CD8-positive, alpha-beta memory T cell (primary cell): ENCODE results near the gene MISP. TPM values are rescaled to one million over a fixed set of nuclear protein-coding genes. Genes with fewer than 3 reads are reported as not detected.

Source experiments
- CTCF ChIA-PET: fragments of 350-600 bp; sonication (Branson Sonifier 250); formaldehyde crosslinking; loops from one replicate; lab custom pipeline; 2021; ENCODE audit warnings: antibody characterized with exemption; lab: Charles Lee
- POLR2A ChIA-PET: fragments of 350-600 bp; sonication (Branson Sonifier 250); formaldehyde crosslinking; loops from one replicate; lab custom pipeline; 2021; ENCODE audit warnings: antibody characterized with exemption; lab: Charles Lee
- DNase-seq, 5 donors: peaks; one replicate each; pipeline versions ENCODE4 v3.0.0 to v3.0.0-alpha.2; 2020 to 2022; ENCODE audit warnings: mixed read lengths in 1 of 5
- H3K27ac ChIP-seq: one replicate; pipeline ENCODE4 v1.7.0; 2013; ENCODE audit warnings: low read depth, mild to moderate bottlenecking, low read length, moderate library complexity
- H3K27me3 ChIP-seq: 2 replicates; pipeline ENCODE4 v1.7.0; 2013; ENCODE audit warnings: low read length, mild to moderate bottlenecking; ENCODE audit not compliant: insufficient read depth, poor library complexity, severe bottlenecking
- H3K36me3 ChIP-seq: 2 replicates; pipeline ENCODE4 v1.7.0; 2013; ENCODE audit warnings: mild to moderate bottlenecking, low read length, moderate library complexity; ENCODE audit not compliant: insufficient read depth
- H3K4me1 ChIP-seq: 2 replicates; pipeline ENCODE4 v1.7.0; 2013; ENCODE audit warnings: mild to moderate bottlenecking, low read length, moderate library complexity; ENCODE audit not compliant: insufficient read depth
- H3K4me3 ChIP-seq: 2 replicates; pipeline ENCODE4 v1.7.0; 2013; ENCODE audit warnings: mild to moderate bottlenecking, low read length
- H3K9me3 ChIP-seq: 2 replicates; pipeline ENCODE4 v1.7.0; 2013; ENCODE audit warnings: mild to moderate bottlenecking, low read length
- H3K27ac Mint-ChIP-seq, 8 donors: one replicate each; pipeline ENCODE4 v1.8.0; 2020 to 2021; ENCODE audit warnings: mixed read lengths in 8 of 8, mild to moderate bottlenecking in 6 of 8, inconsistent platforms in 3 of 8, moderate library complexity in 3 of 8
- H3K27me3 Mint-ChIP-seq, 2 donors: one replicate each; pipeline ENCODE4 v1.8.0; 2020 to 2021; ENCODE audit warnings: mixed read lengths in 2 of 2, mild to moderate bottlenecking in 1 of 2, moderate library complexity in 1 of 2
- H3K36me3 Mint-ChIP-seq, 3 donors: one replicate each; pipeline ENCODE4 v1.8.0; 2020 to 2021; ENCODE audit warnings: mixed read lengths in 3 of 3, inconsistent platforms in 1 of 3, mild to moderate bottlenecking in 1 of 3
- H3K4me1 Mint-ChIP-seq, 3 donors: one replicate each; pipeline ENCODE4 v1.8.0; 2020 to 2021; ENCODE audit warnings: mixed read lengths in 3 of 3, inconsistent platforms in 1 of 3, mild to moderate bottlenecking in 1 of 3
- H3K4me3 Mint-ChIP-seq, 7 donors: one replicate each; pipeline ENCODE4 v1.8.0; 2020 to 2021; ENCODE audit warnings: mixed read lengths in 7 of 7, mild to moderate bottlenecking in 6 of 7, moderate library complexity in 4 of 7, inconsistent platforms in 2 of 7
- H3K9me3 Mint-ChIP-seq, 5 donors: one replicate each; pipeline ENCODE4 v1.8.0; 2020 to 2022; ENCODE audit warnings: mixed read lengths in 5 of 5, mild to moderate bottlenecking in 3 of 5, moderate library complexity in 2 of 5, inconsistent platforms in 1 of 5
- polyA plus RNA-seq: library from polyadenylated mRNA; unstranded; fragments of 300-500 nt; fragmentation: Illumina TruSeq; gene quantifications from one replicate; pipeline ENCODE4 v1.2.3, GENCODE V29; 2021
- total RNA-seq, 2 experiments: library from RNA; stranded (reverse); gene quantifications; one replicate each; pipeline ENCODE4 v1.2.3, GENCODE V29; 2021

Gene MISP
- total and polyA plus RNA-seq, 3 experiments from 2014 or later = not detected

- H3K4me1 ChIP-seq = no peaks in the 10 kb centered on the region
- no peaks in the 10 kb centered on the region for H3K27me3 ChIP-seq
- H3K4me3 ChIP-seq = no peak overlapping the region
- H3K27ac ChIP-seq = no peak overlapping the region
- no peak for DNase-seq
- H3K36me3 Mint-ChIP-seq = no peaks in the 10 kb centered on the region
- H3K4me3 Mint-ChIP-seq = no peak overlapping the region
- ChIA-PET POLR2A (interaction anchor here (0.6 kb wide), 1 partner anchor 57 kb away, joined by 3 read pairs; no protein-coding TSS in a partner anchor), CTCF (no interaction called here)
- no peak overlapping the region for H3K27ac Mint-ChIP-seq
- H3K9me3 Mint-ChIP-seq = no peaks in the 10 kb centered on the region
- H3K4me1 Mint-ChIP-seq = no peaks in the 10 kb centered on the region
- no peaks in the 10 kb centered on the region for H3K9me3 ChIP-seq
- H3K36me3 ChIP-seq = no peaks in the 10 kb centered on the region
- H3K27me3 Mint-ChIP-seq = peaks cover 3 to 12% of the 10 kb centered on the region in 2 donors
These were observed 25.6 kb downstream of the MISP start for GRCh38 chr19:776549-776948.

- Mint-ChIP-seq H3K36me3 (no peaks in the 10 kb centered on the region), H3K4me1 (no peaks in the 10 kb centered on the region), H3K27ac (no peak overlapping the region), H3K27me3 (peaks cover 0 to 12% of the 10 kb centered on the region in 2 donors), H3K4me3 (no peak overlapping the region), H3K9me3 (no peaks in the 10 kb centered on the region)
- Histone ChIP-seq H3K4me3 (no peak overlapping the region), H3K27ac (no peak overlapping the region), H3K27me3 (no peaks in the 10 kb centered on the region), H3K9me3 (no peaks in the 10 kb centered on the region), H3K36me3 (no peaks in the 10 kb centered on the region), H3K4me1 (no peaks in the 10 kb centered on the region)
- DNase-seq = no peak
- ChIA-PET POLR2A (no interaction called here), CTCF (no interaction called here)
These were observed 28.2 kb downstream of the MISP start for GRCh38 chr19:778910-779653.

GRCh38 chr19:780935-781334 lies 30.0 kb downstream of the MISP start:
- no peak for DNase-seq
- ChIA-PET CTCF (interaction anchor here (1.0 kb wide), 1 partner anchor 10 kb away, joined by 3 read pairs; no protein-coding TSS in a partner anchor), POLR2A (no interaction called here)
- Mint-ChIP-seq H3K27me3 (peaks cover 0 to 10% of the 10 kb centered on the region in 2 donors), H3K4me1 (no peaks in the 10 kb centered on the region), H3K36me3 (no peaks in the 10 kb centered on the region), H3K9me3 (no peaks in the 10 kb centered on the region), H3K27ac (no peak overlapping the region), H3K4me3 (no peak overlapping the region)
- Histone ChIP-seq H3K27me3 (no peaks in the 10 kb centered on the region), H3K4me1 (no peaks in the 10 kb centered on the region), H3K9me3 (no peaks in the 10 kb centered on the region), H3K4me3 (no peak overlapping the region), H3K27ac (no peak overlapping the region), H3K36me3 (no peaks in the 10 kb centered on the region)

- no peak for DNase-seq
- no peak overlapping the region for H3K4me3 Mint-ChIP-seq
- no peaks in the 10 kb centered on the region for H3K36me3 Mint-ChIP-seq
- H3K9me3 Mint-ChIP-seq = no peaks in the 10 kb centered on the region
- Histone ChIP-seq H3K4me1 (no peaks in the 10 kb centered on the region), H3K27ac (no peak overlapping the region), H3K9me3 (no peaks in the 10 kb centered on the region), H3K27me3 (no peaks in the 10 kb centered on the region), H3K36me3 (no peaks in the 10 kb centered on the region), H3K4me3 (no peak overlapping the region)
- CTCF ChIA-PET = no interaction called here
- no peak overlapping the region for H3K27ac Mint-ChIP-seq
- H3K4me1 Mint-ChIP-seq = no peaks in the 10 kb centered on the region
- H3K27me3 Mint-ChIP-seq = peaks cover 0 to 6% of the 10 kb centered on the region in 2 donors
- POLR2A ChIA-PET = no interaction called here
These were observed 30.9 kb downstream of the MISP start for GRCh38 chr19:781800-782184.

GRCh38 chr19:782185-782877 lies 31.4 kb downstream of the MISP start:
- Mint-ChIP-seq H3K27ac (no peak overlapping the region), H3K4me1 (no peaks in the 10 kb centered on the region), H3K4me3 (no peak overlapping the region), H3K27me3 (peaks cover 0 to 6% of the 10 kb centered on the region in 2 donors), H3K36me3 (no peaks in the 10 kb centered on the region), H3K9me3 (no peaks in the 10 kb centered on the region)
- CTCF ChIA-PET = no interaction called here
- no peak for DNase-seq
- no peak overlapping the region for H3K4me3 ChIP-seq
- no peaks in the 10 kb centered on the region for H3K9me3 ChIP-seq
- no peaks in the 10 kb centered on the region for H3K27me3 ChIP-seq
- POLR2A ChIA-PET = no interaction called here
- no peaks in the 10 kb centered on the region for H3K36me3 ChIP-seq
- no peaks in the 10 kb centered on the region for H3K4me1 ChIP-seq
- no peak overlapping the region for H3K27ac ChIP-seq

- H3K4me3 ChIP-seq = no peak overlapping the region
- no peaks in the 10 kb centered on the region for H3K36me3 ChIP-seq
- no peaks in the 10 kb centered on the region for H3K9me3 ChIP-seq
- H3K4me1 Mint-ChIP-seq = no peaks in the 10 kb centered on the region
- H3K4me3 Mint-ChIP-seq = no peak overlapping the region
- H3K9me3 Mint-ChIP-seq = no peaks in the 10 kb centered on the region
- ChIA-PET CTCF (interaction anchor here (0.6 kb wide), 1 partner anchor 82 kb away, joined by 3 read pairs; no protein-coding TSS in a partner anchor), POLR2A (no interaction called here)
- no peaks in the 10 kb centered on the region for H3K36me3 Mint-ChIP-seq
- no peak for DNase-seq
- H3K27me3 ChIP-seq = no peaks in the 10 kb centered on the region
- no peak overlapping the region for H3K27ac Mint-ChIP-seq
- H3K4me1 ChIP-seq = no peaks in the 10 kb centered on the region
- H3K27ac ChIP-seq = no peak overlapping the region
- peaks cover 0 to 6% of the 10 kb centered on the region in 2 donors for H3K27me3 Mint-ChIP-seq
These were observed 32.2 kb downstream of the MISP start for GRCh38 chr19:782878-783668.

- Histone ChIP-seq H3K27ac (no peak overlapping the region), H3K27me3 (no peaks in the 10 kb centered on the region), H3K4me1 (no peaks in the 10 kb centered on the region), H3K36me3 (no peaks in the 10 kb centered on the region), H3K9me3 (no peaks in the 10 kb centered on the region), H3K4me3 (no peak overlapping the region)
- no peak for DNase-seq
- Mint-ChIP-seq H3K4me3 (no peak overlapping the region), H3K27me3 (peaks cover 0 to 9% of the 10 kb centered on the region in 2 donors), H3K4me1 (peaks cover 0 to 1% (median 0%) of the 10 kb centered on the region in 3 donors), H3K27ac (no peak overlapping the region), H3K9me3 (no peaks in the 10 kb centered on the region), H3K36me3 (no peaks in the 10 kb centered on the region)
- ChIA-PET POLR2A (interaction anchor here (0.7 kb wide), 1 partner anchor 8 kb away, joined by 3 read pairs; no protein-coding TSS in a partner anchor), CTCF (no interaction called here)
These were observed 33.6 kb downstream of the MISP start for GRCh38 chr19:784541-784940.

GRCh38 chr19:787536-787935 lies 36.6 kb downstream of the MISP start:
- H3K27ac Mint-ChIP-seq = no peak overlapping the region

More at GRCh38 chr19:787536-787935, 36.6 kb downstream of the MISP start:
- Mint-ChIP-seq H3K36me3 (no peaks in the 10 kb centered on the region), H3K4me1 (peaks cover 0 to 1% (median 0%) of the 10 kb centered on the region in 3 donors), H3K9me3 (no peaks in the 10 kb centered on the region), H3K4me3 (no peak overlapping the region), H3K27me3 (peaks cover 3 to 4% of the 10 kb centered on the region in 2 donors)
- CTCF ChIA-PET = no interaction called here
- no peak overlapping the region for H3K27ac ChIP-seq
- H3K4me1 ChIP-seq = no peaks in the 10 kb centered on the region
- no peaks in the 10 kb centered on the region for H3K9me3 ChIP-seq
- no peaks in the 10 kb centered on the region for H3K36me3 ChIP-seq
- H3K27me3 ChIP-seq = no peaks in the 10 kb centered on the region
- POLR2A ChIA-PET = no interaction called here
- no peak overlapping the region for H3K4me3 ChIP-seq
- no peak for DNase-seq
